NB4 (cell line): Measurements from ENCODE around the gene SLC25A51.

Experiments
- CTCF ChIP-seq: IDR thresholded peaks from one replicate; pipeline ENCODE4 v1.5.1; 2012; ENCODE audit warnings: low read depth, low read length
- MAX ChIP-seq: IDR thresholded peaks from 2 replicates; pipeline ENCODE4 v1.6.1; 2011; ENCODE audit warnings: low read depth, low read length
- POLR2A ChIP-seq: IDR thresholded peaks from 2 replicates; pipeline ENCODE4 v1.6.1; 2011; ENCODE audit warnings: mild to moderate bottlenecking; ENCODE audit not compliant: insufficient read length; ENCODE audit errors: extremely low read depth

- TF ChIP-seq CTCF (no peak), POLR2A (no peak), MAX (no peak)
Observed at GRCh38 chr9:37936376-37936775, 32.4 kb upstream of the SLC25A51 start.
